ENCODE results near the gene MBD3. TPM values are rescaled to one million over a fixed set of nuclear protein-coding genes. Genes with fewer than 3 reads are reported as not detected.

Gene MBD3
- total and polyA plus RNA-seq, 2 experiments from 2014 or later = 66.6 to 84.5 TPM

GRCh38 chr19:1629256-1629808 lies 36.7 kb upstream of the MBD3 start:
- TF ChIP-seq EZH2phosphoT487 (IDR thresholded peaks at IDR 0.05; ENCODE audit: low read depth, severe bottlenecking, unreplicated experiment) (no peak), CTCF (IDR thresholded peaks at IDR 0.05; ENCODE audit: poor library complexity) (no peak), EZH2 (IDR thresholded peaks at IDR 0.05; ENCODE audit: borderline replicate concordance) (no peak)
- H4K20me1 ChIP-seq (ENCODE audit: insufficient read depth, poor library complexity, severe bottlenecking) = no peaks in the 10 kb centered on the region
- no peaks in the 10 kb centered on the region for H3K27me3 ChIP-seq

GRCh38 chr19:1627194-1627593 lies 34.5 kb upstream of the MBD3 start:
- H3K4me2 ChIP-seq = no peak overlapping the region
- H3K9me2 ChIP-seq (replicated peaks; ENCODE audit: insufficient read depth) = no peaks in the 10 kb centered on the region
- DNase-seq (ENCODE audit: low spot score) = no peak
- no peaks in the 10 kb centered on the region for H3K36me3 ChIP-seq (replicated peaks; ENCODE audit: insufficient read depth, low read depth)
- H2AFZ ChIP-seq = no peak overlapping the region
- no peak overlapping the region for H3K27ac ChIP-seq
- WGBS (ENCODE audit: low lambda C conversion rate, missing lambda C conversion rate) = 96% methylated on average over 15 of the region's 17 CpGs
- TF ChIP-seq EZH2phosphoT487 (IDR thresholded peaks at IDR 0.05; ENCODE audit: low read depth, severe bottlenecking, unreplicated experiment) (no peak), EZH2 (IDR thresholded peaks at IDR 0.05; ENCODE audit: borderline replicate concordance) (no peak), CTCF (IDR thresholded peaks at IDR 0.05; ENCODE audit: poor library complexity) (no peak)
- peaks cover 6% of the 10 kb centered on the region for H3K79me2 ChIP-seq
- H3K27me3 ChIP-seq = no peaks in the 10 kb centered on the region
- H3K4me3 ChIP-seq = no peak overlapping the region
- no peaks in the 10 kb centered on the region for H3K4me1 ChIP-seq (ENCODE audit: insufficient read depth)
- no peaks in the 10 kb centered on the region for H4K20me1 ChIP-seq (ENCODE audit: insufficient read depth, poor library complexity, severe bottlenecking)
- no peaks in the 10 kb centered on the region for H3K9me3 ChIP-seq (ENCODE audit: low read depth)

More at GRCh38 chr19:1629256-1629808, 36.7 kb upstream of the MBD3 start:
- Histone ChIP-seq H3K9me3 (ENCODE audit: low read depth) (no peaks in the 10 kb centered on the region), H3K4me3 (no peak overlapping the region), H2AFZ (no peak overlapping the region), H3K4me1 (ENCODE audit: insufficient read depth) (peaks cover 10% of the 10 kb centered on the region), H3K9me2 (replicated peaks; ENCODE audit: insufficient read depth) (no peaks in the 10 kb centered on the region), H3K36me3 (replicated peaks; ENCODE audit: insufficient read depth, low read depth) (no peaks in the 10 kb centered on the region), H3K4me2 (no peak overlapping the region), H3K79me2 (peaks cover 11% of the 10 kb centered on the region), H3K27ac (no peak overlapping the region)
- WGBS (ENCODE audit: low lambda C conversion rate, missing lambda C conversion rate) = 98% methylated on average over 22 of the region's 24 CpGs
- DNase-seq (ENCODE audit: low spot score) = no peak

- Histone ChIP-seq H4K20me1 (ENCODE audit: insufficient read depth, poor library complexity, severe bottlenecking) (no peaks in the 10 kb centered on the region), H3K79me2 (peaks cover 6% of the 10 kb centered on the region), H3K27ac (no peak overlapping the region), H3K9me2 (replicated peaks; ENCODE audit: insufficient read depth) (no peaks in the 10 kb centered on the region), H3K4me3 (no peak overlapping the region), H3K4me2 (no peak overlapping the region), H3K36me3 (replicated peaks; ENCODE audit: insufficient read depth, low read depth) (no peaks in the 10 kb centered on the region), H3K9me3 (ENCODE audit: low read depth) (no peaks in the 10 kb centered on the region), H3K4me1 (ENCODE audit: insufficient read depth) (no peaks in the 10 kb centered on the region), H2AFZ (no peak overlapping the region), H3K27me3 (no peaks in the 10 kb centered on the region)
- 97% methylated on average over 32 of the region's 32 CpGs for WGBS (ENCODE audit: low lambda C conversion rate, missing lambda C conversion rate)
- DNase-seq (ENCODE audit: low spot score) = no peak
- no peak for TF ChIP-seq CTCF (IDR thresholded peaks at IDR 0.05; ENCODE audit: poor library complexity)
- no peak for TF ChIP-seq EZH2phosphoT487 (IDR thresholded peaks at IDR 0.05; ENCODE audit: low read depth, severe bottlenecking, unreplicated experiment)
- TF ChIP-seq EZH2 (IDR thresholded peaks at IDR 0.05; ENCODE audit: borderline replicate concordance) = no peak
These were observed 33.8 kb upstream of the MBD3 start for GRCh38 chr19:1626417-1627010.
